ENCODE data around the gene ASMTL. TPM values are rescaled to one million over a fixed set of nuclear protein-coding genes. Genes with fewer than 3 reads are reported as not detected.
"Not testable (repeated sequence)": the region's sequence is repeated elsewhere in the genome, so short reads cannot be mapped to it uniquely, and the experiment has no call there.

ASMTL gene
- total RNA-seq, 1 donor from 2014 or later, result 24.5 TPM

DNA sequence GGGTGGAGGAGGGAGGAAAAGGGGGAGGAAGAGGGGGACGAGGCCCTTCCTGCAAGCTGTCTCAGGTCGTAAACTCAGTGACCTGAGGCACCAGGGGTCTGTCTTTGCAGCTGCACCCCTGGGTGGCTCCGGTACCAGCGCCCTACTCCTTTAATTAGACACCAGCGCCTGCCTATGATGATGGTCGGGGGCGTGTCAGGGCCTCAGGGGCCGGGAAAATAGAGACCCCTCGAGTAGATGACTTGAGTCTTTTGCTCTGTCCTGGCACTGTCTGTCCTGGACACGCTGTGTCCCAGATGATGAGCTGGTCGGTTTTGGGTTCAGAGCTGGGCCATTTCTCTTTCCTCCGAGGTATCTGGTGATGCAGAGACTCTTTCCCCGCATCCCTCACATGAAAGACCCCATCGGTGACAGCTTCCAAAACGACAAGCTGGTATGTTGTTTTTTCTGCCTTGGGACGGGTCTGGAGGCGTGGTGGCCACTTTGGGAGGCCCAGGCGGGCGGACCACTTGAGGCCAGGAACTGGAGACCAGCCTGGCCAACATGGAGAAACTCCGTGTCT, 72.0 kb downstream of the ASMTL start:
- H3K36me3 Mint-ChIP-seq (ENCODE audit: insufficient read depth), result peaks cover 14% of the 10 kb centered on the region
- H3K4me3 Mint-ChIP-seq (ENCODE audit: low read depth), result no peak overlapping the region
- no peaks in the 10 kb centered on the region for H3K9me3 Mint-ChIP-seq (ENCODE audit: low read depth)
- DNase-seq (ENCODE audit: low spot score, unreplicated experiment), result no peak
- peak overlapping the region; percentile 45 for H3K27ac Mint-ChIP-seq
- TF ChIP-seq, protein P1, sequence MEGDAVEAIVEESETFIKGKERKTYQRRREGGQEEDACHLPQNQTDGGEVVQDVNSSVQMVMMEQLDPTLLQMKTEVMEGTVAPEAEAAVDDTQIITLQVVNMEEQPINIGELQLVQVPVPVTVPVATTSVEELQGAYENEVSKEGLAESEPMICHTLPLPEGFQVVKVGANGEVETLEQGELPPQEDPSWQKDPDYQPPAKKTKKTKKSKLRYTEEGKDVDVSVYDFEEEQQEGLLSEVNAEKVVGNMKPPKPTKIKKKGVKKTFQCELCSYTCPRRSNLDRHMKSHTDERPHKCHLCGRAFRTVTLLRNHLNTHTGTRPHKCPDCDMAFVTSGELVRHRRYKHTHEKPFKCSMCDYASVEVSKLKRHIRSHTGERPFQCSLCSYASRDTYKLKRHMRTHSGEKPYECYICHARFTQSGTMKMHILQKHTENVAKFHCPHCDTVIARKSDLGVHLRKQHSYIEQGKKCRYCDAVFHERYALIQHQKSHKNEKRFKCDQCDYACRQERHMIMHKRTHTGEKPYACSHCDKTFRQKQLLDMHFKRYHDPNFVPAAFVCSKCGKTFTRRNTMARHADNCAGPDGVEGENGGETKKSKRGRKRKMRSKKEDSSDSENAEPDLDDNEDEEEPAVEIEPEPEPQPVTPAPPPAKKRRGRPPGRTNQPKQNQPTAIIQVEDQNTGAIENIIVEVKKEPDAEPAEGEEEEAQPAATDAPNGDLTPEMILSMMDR (IDR thresholded peaks at IDR 0.05; ENCODE audit: unreplicated experiment), result no peak
- no peaks in the 10 kb centered on the region for H3K27me3 Mint-ChIP-seq
- H3K4me1 Mint-ChIP-seq (ENCODE audit: low read depth), result no peaks in the 10 kb centered on the region

DNA sequence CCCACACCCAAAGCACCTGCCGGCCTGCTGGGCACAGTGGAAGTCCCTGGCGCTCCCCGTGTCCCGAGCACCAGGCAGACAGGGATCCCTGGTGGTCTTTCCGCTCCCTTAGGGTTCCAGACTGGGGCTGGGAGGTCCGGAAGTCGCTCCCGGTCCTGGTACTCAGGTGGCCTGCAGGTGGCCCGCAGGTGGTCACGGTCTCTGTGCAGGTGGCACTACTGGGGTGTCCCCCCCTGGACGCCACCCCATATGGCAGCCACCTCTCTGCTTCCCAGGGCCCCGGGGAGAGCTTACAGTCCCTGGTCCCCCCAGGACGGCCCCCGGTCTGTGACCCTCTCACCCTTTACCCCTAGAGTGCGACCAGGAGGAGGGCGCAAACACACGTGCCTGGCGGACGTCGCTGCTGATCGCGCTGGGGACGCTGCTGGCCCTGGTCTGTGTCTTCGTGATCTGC, 74.4 kb downstream of the ASMTL start:
- TF ChIP-seq, protein P1 (IDR thresholded peaks at IDR 0.05; ENCODE audit: unreplicated experiment), result no peak
- DNase-seq (ENCODE audit: low spot score, unreplicated experiment), result no peak
- no peaks in the 10 kb centered on the region for H3K4me1 Mint-ChIP-seq (ENCODE audit: low read depth)
- no peak overlapping the region for H3K27ac Mint-ChIP-seq
- peaks cover 1% of the 10 kb centered on the region for H3K36me3 Mint-ChIP-seq (ENCODE audit: insufficient read depth)
- H3K9me3 Mint-ChIP-seq (ENCODE audit: low read depth), result no peaks in the 10 kb centered on the region
- H3K4me3 Mint-ChIP-seq (ENCODE audit: low read depth), result no peak overlapping the region
- H3K27me3 Mint-ChIP-seq, result no peaks in the 10 kb centered on the region

DNA sequence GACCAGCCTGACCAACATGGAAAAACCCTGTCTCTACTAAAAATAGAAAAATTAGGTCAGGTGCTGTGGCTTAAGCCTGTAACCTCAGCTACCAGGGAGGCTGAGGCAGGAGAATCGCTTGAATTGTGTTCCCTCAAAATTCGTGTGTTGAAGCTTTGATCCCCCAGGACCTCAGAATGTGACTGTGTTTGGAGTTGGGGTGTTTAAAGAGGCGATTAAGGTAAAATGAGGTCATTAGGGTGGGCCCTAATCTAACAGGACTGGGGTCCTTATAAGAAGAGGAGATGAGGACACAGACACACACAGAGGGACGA, 84.4 kb downstream of the ASMTL start:
- no peaks in the 10 kb centered on the region for H3K4me1 Mint-ChIP-seq (ENCODE audit: low read depth)
- H3K36me3 Mint-ChIP-seq (ENCODE audit: insufficient read depth), result peaks cover 4% of the 10 kb centered on the region
- DNase-seq (ENCODE audit: low spot score, unreplicated experiment), result no peak
- no peak overlapping the region for H3K4me3 Mint-ChIP-seq (ENCODE audit: low read depth)
- H3K27ac Mint-ChIP-seq, result peak overlapping the region; percentile 91
- H3K9me3 Mint-ChIP-seq (ENCODE audit: low read depth), result no peaks in the 10 kb centered on the region
- H3K27me3 Mint-ChIP-seq, result no peaks in the 10 kb centered on the region
- TF ChIP-seq, protein P1 (IDR thresholded peaks at IDR 0.05; ENCODE audit: unreplicated experiment), result no peak

DNA sequence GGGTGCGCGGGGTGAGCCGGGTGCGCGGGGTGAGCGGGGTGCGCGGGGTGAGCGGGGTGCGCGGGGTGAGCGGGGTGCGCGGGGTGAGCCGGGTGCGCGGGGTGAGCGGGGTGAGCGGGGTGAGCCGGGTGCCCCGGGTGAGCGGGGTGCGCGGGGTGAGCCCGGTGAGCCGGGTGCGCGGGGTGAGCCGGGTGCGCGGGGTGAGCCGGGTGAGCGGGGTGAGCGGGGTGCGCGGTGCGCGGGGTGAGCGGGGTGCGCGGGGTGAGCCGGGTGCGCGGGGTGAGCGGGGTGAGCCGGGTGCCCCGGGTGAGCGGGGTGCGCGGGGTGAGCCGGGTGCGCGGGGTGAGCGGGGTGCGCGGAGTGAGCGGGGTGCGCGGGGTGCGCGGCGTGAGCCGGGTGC, 86.3 kb downstream of the ASMTL start:
- not testable (repeated sequence) for H3K4me1 Mint-ChIP-seq (ENCODE audit: low read depth); H3K4me3 Mint-ChIP-seq (ENCODE audit: low read depth); H3K27me3 Mint-ChIP-seq; H3K36me3 Mint-ChIP-seq (ENCODE audit: insufficient read depth); H3K9me3 Mint-ChIP-seq (ENCODE audit: low read depth); DNase-seq (ENCODE audit: low spot score, unreplicated experiment); H3K27ac Mint-ChIP-seq

DNA sequence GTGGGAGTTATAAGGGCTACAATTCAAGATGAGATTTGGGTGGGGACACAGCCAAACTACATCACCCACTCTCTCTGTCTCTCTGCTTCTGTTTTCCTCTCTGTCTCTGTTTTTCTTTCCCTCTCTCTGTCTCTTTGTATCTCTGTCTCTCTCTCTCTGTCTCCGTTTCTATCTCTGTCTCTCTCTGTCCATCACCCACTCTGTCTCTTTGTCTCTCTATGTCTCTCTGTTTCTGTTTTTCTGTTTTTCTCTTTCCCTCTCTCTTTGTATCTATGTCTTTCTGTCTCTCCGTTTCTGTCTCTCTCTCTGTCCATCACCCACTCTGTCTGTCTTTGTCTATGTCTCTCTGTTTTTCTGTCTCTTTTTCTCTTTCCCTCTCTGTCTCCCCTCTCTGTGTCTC, 90.8 kb downstream of the ASMTL start:
- TF ChIP-seq, protein P1 (IDR thresholded peaks at IDR 0.05; ENCODE audit: unreplicated experiment), result no peak
- Mint-ChIP-seq H3K36me3 (ENCODE audit: insufficient read depth) (peaks cover 14% of the 10 kb centered on the region), H3K9me3 (ENCODE audit: low read depth) (no peaks in the 10 kb centered on the region), H3K4me1 (ENCODE audit: low read depth) (no peaks in the 10 kb centered on the region), H3K4me3 (ENCODE audit: low read depth) (no peak overlapping the region), H3K27ac (peak overlapping the region; percentile 53), H3K27me3 (no peaks in the 10 kb centered on the region)
- no peak for DNase-seq (ENCODE audit: low spot score, unreplicated experiment)

DNA sequence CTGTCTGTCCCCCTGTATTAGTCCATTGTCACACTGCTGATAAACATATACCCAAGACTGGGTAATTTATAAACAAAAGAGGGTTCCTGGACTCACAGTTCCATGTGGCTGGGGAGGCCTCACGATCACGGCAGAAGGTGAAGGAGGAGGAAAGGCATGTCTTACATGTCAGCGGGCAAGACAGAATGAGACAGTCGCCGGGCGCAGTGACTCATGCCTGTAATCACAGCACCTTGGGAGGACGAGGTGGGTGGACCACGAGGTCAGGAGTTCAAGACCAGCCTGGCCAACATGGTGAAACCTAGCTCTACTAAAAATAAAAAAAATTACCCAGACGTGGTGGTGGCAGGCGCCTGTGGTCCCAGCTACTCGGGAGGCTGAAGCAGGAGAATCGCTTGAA, 91.4 kb downstream of the ASMTL start:
- peaks cover 14% of the 10 kb centered on the region for H3K36me3 Mint-ChIP-seq (ENCODE audit: insufficient read depth)
- no peaks in the 10 kb centered on the region for H3K9me3 Mint-ChIP-seq (ENCODE audit: low read depth)
- no peaks in the 10 kb centered on the region for H3K4me1 Mint-ChIP-seq (ENCODE audit: low read depth)
- no peak for DNase-seq (ENCODE audit: low spot score, unreplicated experiment)
- H3K4me3 Mint-ChIP-seq (ENCODE audit: low read depth), result no peak overlapping the region
- H3K27ac Mint-ChIP-seq, result no peak overlapping the region
- TF ChIP-seq, protein P1 (IDR thresholded peaks at IDR 0.05; ENCODE audit: unreplicated experiment), result no peak
- H3K27me3 Mint-ChIP-seq, result no peaks in the 10 kb centered on the region
